ENCODE results near the gene SLU7.

Gene SLU7

DNA sequence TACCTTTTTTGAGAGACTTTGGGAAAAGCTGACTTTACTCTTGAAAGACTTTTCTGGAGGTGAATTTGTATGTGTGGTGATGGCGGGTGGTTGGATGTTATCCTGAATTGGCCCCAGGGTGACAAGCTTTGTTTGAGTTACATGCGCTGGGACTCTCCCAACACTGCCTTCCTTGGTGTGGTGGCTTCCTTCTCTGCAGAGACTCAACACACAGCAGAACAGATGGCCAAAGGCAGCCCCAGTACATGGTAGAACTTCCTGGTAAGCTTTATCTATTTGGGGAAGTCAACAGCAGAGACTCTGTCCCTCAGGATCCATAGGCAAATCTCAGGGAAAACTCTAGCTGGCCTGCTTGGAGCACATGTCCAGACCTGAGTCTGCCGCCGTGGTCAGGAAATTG, 66.6 kb downstream of the SLU7 start:
- H3K9me3 ChIP-seq (ENCODE audit: insufficient read depth, low read length): no peaks in the 10 kb centered on the region
- H2AFZ ChIP-seq (ENCODE audit: low read depth, low read length): no peak overlapping the region
- H3K27ac ChIP-seq (ENCODE audit: low read length): no peak overlapping the region
- H3K4me3 ChIP-seq (ENCODE audit: low read length): no peak overlapping the region
- no peak for TF ChIP-seq EZH2phosphoT487 (IDR thresholded peaks at IDR 0.05; ENCODE audit: low read depth)
- TF ChIP-seq, protein P1, sequence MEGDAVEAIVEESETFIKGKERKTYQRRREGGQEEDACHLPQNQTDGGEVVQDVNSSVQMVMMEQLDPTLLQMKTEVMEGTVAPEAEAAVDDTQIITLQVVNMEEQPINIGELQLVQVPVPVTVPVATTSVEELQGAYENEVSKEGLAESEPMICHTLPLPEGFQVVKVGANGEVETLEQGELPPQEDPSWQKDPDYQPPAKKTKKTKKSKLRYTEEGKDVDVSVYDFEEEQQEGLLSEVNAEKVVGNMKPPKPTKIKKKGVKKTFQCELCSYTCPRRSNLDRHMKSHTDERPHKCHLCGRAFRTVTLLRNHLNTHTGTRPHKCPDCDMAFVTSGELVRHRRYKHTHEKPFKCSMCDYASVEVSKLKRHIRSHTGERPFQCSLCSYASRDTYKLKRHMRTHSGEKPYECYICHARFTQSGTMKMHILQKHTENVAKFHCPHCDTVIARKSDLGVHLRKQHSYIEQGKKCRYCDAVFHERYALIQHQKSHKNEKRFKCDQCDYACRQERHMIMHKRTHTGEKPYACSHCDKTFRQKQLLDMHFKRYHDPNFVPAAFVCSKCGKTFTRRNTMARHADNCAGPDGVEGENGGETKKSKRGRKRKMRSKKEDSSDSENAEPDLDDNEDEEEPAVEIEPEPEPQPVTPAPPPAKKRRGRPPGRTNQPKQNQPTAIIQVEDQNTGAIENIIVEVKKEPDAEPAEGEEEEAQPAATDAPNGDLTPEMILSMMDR (IDR thresholded peaks at IDR 0.05; ENCODE audit: low read depth, low read length): no peak
- no peaks in the 10 kb centered on the region for H3K79me2 ChIP-seq (ENCODE audit: low read length)
- H3K27me3 ChIP-seq (ENCODE audit: low read depth, low read length): no peaks in the 10 kb centered on the region
- H3K4me2 ChIP-seq (ENCODE audit: low read length): no peak overlapping the region
- H3K9ac ChIP-seq (ENCODE audit: low read length): no peak overlapping the region
- no peaks in the 10 kb centered on the region for H3K4me1 ChIP-seq (ENCODE audit: low read length)
- H4K20me1 ChIP-seq (ENCODE audit: insufficient read depth, low read length): no peaks in the 10 kb centered on the region
- H3K36me3 ChIP-seq (replicated peaks; ENCODE audit: low read depth, low read length): no peaks in the 10 kb centered on the region
